HG03521 (cell line): ENCODE results near the gene VPS51.
"Not testable (repeated sequence)": the region's sequence is repeated elsewhere in the genome, so short reads cannot be mapped to it uniquely, and the experiment has no call there.

Experiments
- ATAC-seq: cut with Tn5 transposase; IDR thresholded peaks from one replicate; pipeline ENCODE4 v1.9.1; 2021; ENCODE audit warnings: mild to moderate bottlenecking, moderate library complexity; ENCODE audit not compliant: unreplicated experiment

The VPS51 gene

GRCh38 chr11:65118097-65118837 is 22.3 kb downstream of the VPS51 start:
- no peak for ATAC-seq

GRCh38 chr11:65118891-65119669 is 23.1 kb downstream of the VPS51 start:
- ATAC-seq: not testable (repeated sequence)

GRCh38 chr11:65119670-65119995 is 23.6 kb downstream of the VPS51 start:
- ATAC-seq: no peak

- no peak for ATAC-seq
These were observed 24.8 kb downstream of the VPS51 start for GRCh38 chr11:65120831-65121230.

- ATAC-seq: no peak
These were observed 25.4 kb downstream of the VPS51 start for GRCh38 chr11:65121447-65121864.

GRCh38 chr11:65121865-65122696 is 26.1 kb downstream of the VPS51 start, which contains the start of the genes FAU and MRPL49:
Gene FAU (minus strand): TSS chr11:65122134. CDS start chr11:65121813, 321 bp downstream.
Gene MRPL49 (plus strand): TSS chr11:65122321. CDS start chr11:65122347, 26 bp downstream.
- peak; percentile 72 for ATAC-seq

GRCh38 chr11:65124480-65125196 is 28.6 kb downstream of the VPS51 start:
- no peak for ATAC-seq

GRCh38 chr11:65125197-65126056 is 29.4 kb downstream of the VPS51 start:
- no peak for ATAC-seq

GRCh38 chr11:65126624-65127274 is 30.7 kb downstream of the VPS51 start:
- ATAC-seq: no peak

GRCh38 chr11:65127473-65128181 is 31.6 kb downstream of the VPS51 start:
- ATAC-seq: no peak

GRCh38 chr11:65128182-65129145 is 32.5 kb downstream of the VPS51 start:
- no peak for ATAC-seq

- ATAC-seq: no peak
These were observed 33.8 kb downstream of the VPS51 start for GRCh38 chr11:65129649-65130441.

- ATAC-seq: no peak
These were observed 34.8 kb downstream of the VPS51 start for GRCh38 chr11:65130631-65131416.

GRCh38 chr11:65131417-65131776 is 35.4 kb downstream of the VPS51 start:
- ATAC-seq: no peak

- no peak for ATAC-seq
These were observed 35.9 kb downstream of the VPS51 start for GRCh38 chr11:65131895-65132237.
